SK-N-SH (cell line): ENCODE measurements around the gene PPP1R1C.

ENCODE experiments used
- CTCF ChIP-seq: fragments of 200-600 bp; sonication (generic); IDR thresholded peaks from 2 replicates; pipeline ENCODE4 v1.6.1; 2017; ENCODE audit warnings: antibody characterized with exemption, mild to moderate bottlenecking, moderate library complexity
- EP300 ChIP-seq, 2 experiments: IDR thresholded peaks; 2 replicates each; pipeline versions ENCODE4 v1.4.0 to v1.6.1; 2012; ENCODE audit warnings: borderline replicate concordance in 1 of 2, low read depth in 1 of 2, low read length in 1 of 2
- IRF3 ChIP-seq: fragments of 150-350 bp; IDR thresholded peaks from 2 replicates; pipeline ENCODE4 v1.6.1; 2016; ENCODE audit warnings: mild to moderate bottlenecking, low read depth, low read length
- POLR2AphosphoS5 ChIP-seq: IDR thresholded peaks from 2 replicates; pipeline ENCODE4 v1.6.1; 2012; ENCODE audit warnings: low read depth, low read length
- RAD21 ChIP-seq: IDR thresholded peaks from 2 replicates; pipeline ENCODE4 v1.6.1; 2012; ENCODE audit warnings: mild to moderate bottlenecking, low read length
- RXRA ChIP-seq: IDR thresholded peaks from 2 replicates; pipeline ENCODE4 v1.4.0; 2012; ENCODE audit warnings: low read depth, mild to moderate bottlenecking, borderline replicate concordance
- SMC3 ChIP-seq: IDR thresholded peaks from 2 replicates; pipeline ENCODE4 v1.6.1; 2012; ENCODE audit warnings: low read depth, low read length, improper control_type of control experiment

GRCh38 chr2:182058056-182058455, 72.4 kb downstream of the PPP1R1C start:
- TF ChIP-seq IRF3 (no peak), POLR2AphosphoS5 (no peak), EP300 (IDR thresholded peaks at IDR 0.05; ENCODE audit: borderline replicate concordance in 1 of 2, low read depth in 1 of 2, low read length in 1 of 2) (no peak), CTCF (no peak), SMC3 (no peak), RAD21 (no peak), RXRA (no peak)
